Activated T-helper 1 cell treated with Interleukin-2 at 50 U/mL for 16 hours (primary cell): ENCODE results near the gene SH3GL3.

Source experiments
- DNase-seq: peaks from one replicate; pipeline ENCODE4 v3.0.0-alpha.2; 2020; ENCODE audit warnings: low read depth

The SH3GL3 gene

DNA sequence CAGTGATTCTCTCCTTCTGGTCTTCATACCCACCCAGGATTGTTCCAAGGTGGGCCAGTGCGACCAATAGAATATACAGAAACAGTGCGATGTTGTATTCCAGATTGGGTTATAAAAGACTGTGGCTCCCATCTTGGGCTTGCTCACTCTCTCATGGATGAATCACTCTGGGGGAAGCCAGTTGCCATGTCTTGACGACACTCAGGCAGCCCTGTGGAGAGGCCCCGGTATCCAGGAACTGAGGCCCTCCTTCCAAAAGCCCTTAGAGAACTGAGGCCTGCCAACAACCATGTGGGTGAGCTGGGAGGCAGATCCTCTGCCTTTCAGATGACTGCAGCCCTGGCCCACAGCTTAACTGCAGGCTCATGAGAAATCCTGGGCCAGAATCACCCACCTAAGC, 57.2 kb downstream of the SH3GL3 start:
- DNase-seq, result no peak

DNA sequence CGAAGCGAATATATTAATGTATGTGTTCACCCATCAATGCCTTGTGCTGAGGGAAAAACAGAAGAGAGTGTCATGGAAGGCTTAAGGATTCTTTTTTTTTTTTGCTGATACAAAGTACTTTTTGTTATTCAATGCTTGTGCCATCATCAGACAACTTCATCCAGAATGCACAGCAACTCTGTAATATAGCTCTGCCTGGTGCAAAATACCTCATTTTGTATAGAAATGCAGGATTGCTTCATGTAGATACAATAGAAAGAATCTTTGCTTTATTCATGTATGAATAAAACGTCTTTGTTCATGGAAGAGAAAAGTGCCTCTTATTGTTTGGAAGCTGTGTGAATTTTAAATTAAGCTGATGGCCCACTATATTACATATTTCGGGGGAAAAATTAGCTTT, 62.9 kb downstream of the SH3GL3 start:
- no peak for DNase-seq

DNA sequence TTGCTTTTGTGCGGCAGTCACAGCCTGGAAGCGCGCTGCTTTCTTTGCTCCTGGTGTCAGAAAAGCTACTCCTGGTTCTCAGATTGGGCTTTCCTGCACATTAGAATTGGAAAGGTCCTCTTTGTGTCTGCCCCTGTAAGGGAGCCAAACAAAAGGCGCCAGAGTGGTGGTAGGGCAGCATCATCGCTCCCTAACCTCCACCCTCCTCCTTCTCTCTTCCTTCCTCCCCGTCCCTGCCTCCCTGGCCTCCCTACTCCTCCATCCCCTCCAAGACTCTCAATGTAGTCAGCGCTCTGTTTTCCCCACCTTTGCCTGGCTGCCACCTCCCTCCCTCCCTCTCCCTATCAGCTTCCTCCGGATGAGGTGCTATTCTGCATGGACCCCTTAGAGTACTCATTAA, 65.3 kb downstream of the SH3GL3 start:
- DNase-seq, result no peak

DNA sequence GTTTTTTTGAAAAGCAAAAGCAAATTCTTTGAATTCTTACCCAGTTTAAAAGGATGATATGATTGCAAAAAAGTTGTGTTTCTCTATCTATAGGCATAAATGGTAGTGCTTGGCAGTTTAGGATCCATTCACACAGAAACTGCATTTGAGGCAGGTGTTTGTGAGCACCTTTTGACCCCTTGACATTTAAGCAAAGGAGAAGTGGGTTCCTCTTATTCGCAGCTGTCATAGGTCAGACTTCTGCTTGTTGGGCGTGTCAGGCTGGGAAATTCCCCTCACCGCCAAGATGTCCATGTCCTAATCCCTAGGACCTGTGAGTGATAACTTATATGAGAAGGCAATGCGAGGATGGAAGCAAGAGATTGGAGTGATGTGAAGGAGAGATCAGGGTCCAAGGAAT, 67.4 kb downstream of the SH3GL3 start:
- DNase-seq, result no peak

DNA sequence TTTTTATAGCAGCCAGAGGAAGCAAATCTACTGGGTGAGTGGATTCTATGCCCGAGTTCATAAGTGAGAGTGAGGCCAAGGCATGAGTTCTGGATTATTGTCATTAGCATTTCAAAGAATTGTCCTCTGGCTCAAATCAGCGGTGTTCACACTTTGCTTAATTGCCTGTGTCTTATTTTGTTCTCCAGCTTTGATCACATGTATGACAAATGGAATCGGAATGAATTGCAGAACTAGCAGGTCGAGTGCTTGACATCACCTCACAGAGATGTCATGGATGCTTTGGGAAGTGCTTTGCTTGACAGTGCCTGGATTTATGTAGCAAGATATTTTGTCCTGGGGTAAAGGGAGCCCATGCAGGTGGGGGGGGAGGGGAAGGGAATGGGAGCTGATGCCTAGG, 68.0 kb downstream of the SH3GL3 start:
- DNase-seq, result no peak

DNA sequence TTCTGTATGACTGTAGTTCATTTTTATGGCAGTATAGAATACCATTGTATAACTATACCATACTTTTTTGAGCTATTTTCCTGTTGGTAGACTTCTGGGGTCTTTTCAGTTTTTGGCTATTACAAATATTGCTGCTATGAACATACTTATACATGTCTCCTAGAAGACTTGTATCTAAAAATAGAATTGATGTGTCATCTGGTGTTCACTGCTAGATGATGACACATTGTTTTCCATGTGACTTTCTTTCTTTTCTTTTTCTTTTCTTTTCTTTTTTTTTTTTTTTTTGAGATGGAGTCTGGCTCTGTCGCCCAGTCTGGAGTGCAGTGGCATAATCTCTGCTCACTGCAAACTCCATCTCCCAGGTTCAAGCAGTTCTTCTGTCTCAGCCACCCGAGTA, 69.8 kb downstream of the SH3GL3 start:
- no peak for DNase-seq

DNA sequence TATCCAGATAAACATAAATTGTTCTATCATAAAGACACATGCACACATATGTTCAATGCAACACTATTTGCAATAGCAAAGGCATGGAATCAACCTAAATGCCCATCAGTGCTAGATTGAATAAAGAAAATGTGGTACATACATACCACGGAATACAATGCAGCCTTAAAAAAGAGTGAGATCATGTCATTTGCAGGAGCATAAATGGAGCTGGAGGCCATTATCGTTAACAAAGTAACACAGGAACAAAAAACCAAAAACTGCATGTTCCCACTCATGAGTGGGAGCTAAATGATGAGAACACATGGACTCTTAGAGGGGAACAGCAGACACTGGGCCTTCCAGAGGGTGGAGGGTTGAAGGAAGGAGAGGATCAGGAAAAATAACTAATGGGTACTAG, 79.2 kb downstream of the SH3GL3 start:
- no peak for DNase-seq

DNA sequence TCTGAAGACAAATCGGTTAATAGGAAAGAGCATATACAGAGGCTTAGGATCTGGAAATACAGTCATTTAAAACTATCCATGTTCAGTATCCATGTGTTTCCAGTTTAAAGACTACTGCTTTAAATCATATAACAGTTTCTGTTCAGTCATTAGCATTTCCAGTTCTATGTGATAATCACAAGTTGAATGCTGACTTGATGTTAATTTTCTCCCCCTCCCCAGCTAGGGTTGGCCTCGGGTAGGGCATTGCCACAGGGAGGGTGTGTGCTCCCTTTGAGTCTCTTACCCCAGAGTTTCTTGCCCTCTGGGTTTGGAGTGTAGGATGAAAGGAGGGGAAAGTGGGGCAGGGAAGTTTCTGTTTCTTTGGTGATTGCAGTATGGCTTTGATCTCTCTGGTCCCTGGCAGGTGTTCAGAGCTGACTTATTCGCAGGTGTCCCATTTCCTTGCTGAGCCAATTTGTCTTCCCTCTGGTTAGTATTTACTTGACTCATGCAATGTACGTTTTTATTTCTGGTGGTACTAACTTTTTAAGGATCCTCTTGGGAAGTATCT, 86.3 kb downstream of the SH3GL3 start:
- DNase-seq, result no peak

DNA sequence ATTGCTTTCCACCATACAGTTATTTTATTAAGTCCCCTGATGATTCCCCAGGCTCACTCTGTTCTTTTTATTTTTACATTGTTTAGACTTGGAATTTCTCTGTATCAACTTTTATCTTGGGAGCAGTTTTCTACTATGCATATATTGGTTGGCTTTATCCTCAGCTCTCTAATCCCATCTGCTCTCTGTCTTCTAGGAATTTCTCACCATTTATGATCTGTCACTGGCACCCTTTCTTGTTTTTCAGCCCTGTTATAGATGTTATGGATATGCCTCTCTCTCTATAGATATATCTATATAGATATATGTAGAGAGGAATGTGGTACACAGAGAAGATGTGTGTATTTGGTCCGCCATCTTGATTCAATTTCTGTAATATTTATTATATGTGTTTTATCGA, 90.5 kb downstream of the SH3GL3 start:
- no peak for DNase-seq

DNA sequence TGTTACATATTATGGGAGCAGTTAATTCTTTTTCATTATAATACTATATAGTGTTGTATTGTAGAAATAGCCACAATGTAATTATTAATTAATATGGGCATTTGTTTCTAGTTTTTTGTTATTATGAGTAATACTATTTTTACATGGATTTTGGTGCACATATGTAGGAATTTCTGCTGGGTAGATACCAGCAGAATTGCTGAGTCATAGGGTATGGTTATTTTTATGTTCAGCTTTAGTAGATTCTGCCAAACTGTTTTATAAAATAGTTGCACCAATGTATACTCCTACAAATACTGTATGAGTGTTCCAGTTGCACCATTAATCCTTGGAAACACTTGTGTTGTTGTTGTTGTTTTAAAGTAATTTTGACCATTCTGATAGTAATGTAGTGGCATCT, 91.5 kb downstream of the SH3GL3 start:
- no peak for DNase-seq

DNA sequence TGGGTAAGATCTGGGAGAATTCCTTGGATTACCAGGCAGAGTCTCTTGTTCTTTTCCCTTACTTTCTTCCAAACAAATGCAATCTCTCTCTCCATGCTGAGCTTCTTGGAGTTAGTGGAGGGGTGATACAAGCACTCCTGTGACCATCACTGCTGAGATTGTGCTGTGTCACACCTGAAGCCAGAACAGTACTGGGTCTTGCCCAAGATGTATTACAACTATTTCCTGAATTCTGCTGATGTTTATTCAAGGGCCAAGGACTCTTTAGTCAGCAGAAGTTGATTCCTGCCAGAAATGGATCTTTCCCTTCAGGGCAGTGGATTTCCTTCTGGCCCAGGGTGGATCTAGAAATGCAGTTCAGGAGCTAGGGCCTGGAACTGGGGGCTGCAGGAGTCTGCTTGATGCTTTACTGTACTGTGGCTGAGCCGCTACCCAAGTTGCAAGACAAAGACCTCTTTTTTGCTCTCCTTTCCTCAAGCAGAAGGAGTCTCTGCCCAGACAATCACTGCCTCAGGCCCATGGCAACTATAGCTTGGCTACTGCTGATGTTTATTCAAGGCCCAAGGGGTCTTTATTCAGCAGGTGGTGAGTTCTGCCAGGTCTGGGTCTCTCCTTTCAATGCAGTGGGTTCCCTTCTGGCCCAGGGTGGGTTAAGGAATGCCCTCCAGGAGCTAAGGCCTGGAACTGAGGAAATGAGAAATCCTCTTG, 98.8 kb downstream of the SH3GL3 start:
- no peak for DNase-seq

DNA sequence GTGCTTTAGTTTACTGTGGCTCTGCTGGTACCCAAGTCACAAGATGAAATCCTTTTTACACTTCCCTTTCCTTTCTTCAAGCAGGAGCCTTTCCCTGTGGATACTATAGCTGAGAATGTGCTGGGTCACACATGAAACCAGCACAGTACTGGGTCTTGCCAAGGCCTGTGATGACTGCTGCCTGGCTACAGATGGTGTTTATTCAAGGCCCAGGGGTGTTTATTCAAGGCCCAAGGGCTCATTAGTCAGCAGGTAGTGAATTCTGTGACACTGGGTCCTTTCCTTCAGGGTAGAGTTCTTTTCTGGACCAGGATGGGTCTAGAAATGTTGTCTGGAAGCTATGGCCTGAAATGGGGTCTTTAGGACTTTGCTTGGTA, 99.4 kb downstream of the SH3GL3 start:
- no peak for DNase-seq

DNA sequence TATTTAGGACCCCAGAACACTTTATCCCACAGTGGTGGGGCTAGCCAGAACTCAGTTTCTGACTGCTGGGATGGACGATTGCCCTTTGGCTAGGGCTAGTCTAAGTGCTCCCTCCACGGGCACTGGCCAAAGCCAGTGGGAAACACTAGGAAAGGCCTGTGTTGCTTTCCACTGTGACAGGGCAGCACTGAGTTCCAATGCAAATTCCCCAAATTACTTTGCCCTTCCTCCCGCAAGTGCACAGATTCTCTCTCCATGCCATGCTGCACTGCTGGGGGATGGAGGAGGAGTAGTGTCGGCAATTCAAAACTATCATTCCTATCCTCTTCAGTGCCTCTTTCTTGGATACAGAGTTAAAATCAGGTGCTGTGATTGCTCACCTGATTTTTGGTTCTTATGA, 100.0 kb downstream of the SH3GL3 start:
- no peak for DNase-seq

DNA sequence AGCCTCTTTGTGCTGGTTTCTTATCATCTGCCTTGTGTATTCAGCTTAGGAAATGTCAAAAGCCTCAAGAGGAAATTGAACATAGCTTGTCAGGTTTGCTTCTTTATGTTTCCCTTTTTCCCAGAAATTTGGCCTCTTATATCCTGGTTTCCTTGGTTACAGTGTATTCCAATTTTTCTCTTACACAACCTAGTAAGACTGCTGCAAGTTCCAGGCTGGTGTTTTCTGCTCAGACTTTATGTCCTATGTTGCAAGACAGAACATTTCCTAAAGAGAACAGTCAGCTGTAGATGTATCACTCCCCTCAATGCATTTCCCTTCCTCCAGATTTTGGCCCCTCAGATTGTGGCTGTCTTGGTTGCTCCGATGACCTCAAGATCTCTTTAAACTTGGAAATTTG, 102.5 kb downstream of the SH3GL3 start:
- DNase-seq, result no peak

DNA sequence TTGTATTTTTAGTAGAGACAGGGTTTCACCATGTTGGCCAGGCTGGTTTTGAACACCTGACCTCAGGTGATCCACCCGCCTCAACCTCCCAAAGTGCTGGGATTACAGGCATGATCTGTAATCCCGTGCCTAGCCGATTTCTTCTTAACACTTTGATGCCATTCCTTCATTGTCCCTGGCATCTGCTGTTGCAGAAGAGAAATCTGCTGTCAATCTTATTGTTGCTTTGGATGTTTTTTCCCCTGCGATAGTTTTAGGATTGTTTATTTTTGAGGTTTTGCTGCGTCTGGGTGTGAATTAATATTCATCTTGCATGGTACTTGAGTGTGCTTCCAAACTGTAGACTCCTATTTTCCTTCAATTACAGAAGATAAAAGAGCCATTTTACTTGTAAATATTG, 107.4 kb downstream of the SH3GL3 start:
- no peak for DNase-seq

DNA sequence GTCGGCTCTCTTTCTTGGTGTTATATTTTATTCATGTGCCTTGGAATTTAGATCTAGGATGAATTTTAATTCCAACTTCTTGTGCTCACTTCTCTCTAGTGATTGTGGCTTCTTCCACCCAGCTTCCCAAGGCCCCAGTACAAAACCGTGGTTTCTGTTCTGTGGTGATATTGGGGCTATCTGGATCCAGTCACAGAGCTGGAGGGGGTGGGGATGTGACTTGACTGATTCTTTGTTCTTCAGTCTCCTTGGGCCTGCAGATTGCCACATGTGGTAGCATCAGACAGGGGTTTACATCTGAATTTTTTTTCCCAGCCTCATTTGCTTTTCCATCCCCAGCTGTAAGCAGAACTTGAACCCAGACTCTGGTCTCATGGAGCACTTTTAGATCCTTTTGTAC, 108.2 kb downstream of the SH3GL3 start:
- DNase-seq, result no peak

DNA sequence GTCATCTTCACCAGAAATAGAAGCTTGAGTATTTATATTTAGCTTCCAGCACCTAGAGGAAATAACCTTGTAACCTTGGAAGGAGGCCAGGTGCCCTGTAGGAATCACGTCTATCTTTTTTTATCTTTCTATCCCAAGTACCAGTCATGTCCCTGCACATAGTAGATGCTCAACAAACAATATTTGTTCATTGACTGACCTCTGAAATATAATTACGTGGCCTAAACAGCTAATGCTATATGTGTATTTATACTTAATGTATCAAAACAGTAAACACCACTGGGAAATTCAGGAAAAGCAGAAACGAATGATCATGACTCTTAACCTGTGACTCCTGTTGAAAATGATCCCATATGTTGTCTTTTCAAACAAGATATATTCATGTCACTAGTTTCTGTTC, 108.9 kb downstream of the SH3GL3 start:
- no peak for DNase-seq

DNA sequence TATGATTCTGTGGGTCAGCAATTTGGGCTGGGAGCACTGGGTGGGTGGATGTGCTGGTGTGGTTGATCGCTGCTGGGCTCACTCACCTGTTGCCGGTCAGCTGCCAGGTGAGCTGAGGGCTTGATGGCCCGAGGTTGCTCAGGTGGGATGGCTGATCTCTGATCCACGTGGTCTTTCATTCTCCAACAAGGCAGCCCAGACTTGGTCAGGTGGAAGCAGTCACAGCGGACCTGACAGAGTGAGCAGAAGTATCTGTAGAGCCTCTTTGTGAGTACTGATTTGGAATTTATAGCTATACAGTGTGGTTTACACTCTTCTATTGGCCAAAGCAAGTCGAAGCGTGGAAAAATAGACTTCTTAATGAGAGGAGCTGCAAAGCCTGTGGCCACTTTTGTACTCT, 109.6 kb downstream of the SH3GL3 start:
- DNase-seq, result no peak

DNA sequence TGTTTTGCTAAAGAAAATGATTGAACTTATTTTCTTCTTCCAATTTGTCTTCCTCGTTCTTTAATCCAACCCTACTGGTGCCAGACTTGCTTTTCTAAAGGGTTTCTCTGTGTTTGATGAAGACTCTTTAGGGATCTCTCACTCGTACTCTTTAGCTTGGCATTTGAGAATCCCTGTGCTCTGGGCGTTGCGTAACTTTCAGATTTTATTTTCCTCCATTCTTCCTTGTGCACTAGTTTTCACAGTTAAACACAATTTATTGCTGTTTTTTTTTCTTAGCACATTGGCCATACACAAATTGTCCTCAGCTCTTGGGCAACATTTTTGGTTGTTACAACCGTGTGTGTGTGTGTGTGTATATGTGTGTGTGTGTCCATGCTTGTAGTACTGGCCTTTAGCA, 111.0 kb downstream of the SH3GL3 start:
- no peak for DNase-seq

DNA sequence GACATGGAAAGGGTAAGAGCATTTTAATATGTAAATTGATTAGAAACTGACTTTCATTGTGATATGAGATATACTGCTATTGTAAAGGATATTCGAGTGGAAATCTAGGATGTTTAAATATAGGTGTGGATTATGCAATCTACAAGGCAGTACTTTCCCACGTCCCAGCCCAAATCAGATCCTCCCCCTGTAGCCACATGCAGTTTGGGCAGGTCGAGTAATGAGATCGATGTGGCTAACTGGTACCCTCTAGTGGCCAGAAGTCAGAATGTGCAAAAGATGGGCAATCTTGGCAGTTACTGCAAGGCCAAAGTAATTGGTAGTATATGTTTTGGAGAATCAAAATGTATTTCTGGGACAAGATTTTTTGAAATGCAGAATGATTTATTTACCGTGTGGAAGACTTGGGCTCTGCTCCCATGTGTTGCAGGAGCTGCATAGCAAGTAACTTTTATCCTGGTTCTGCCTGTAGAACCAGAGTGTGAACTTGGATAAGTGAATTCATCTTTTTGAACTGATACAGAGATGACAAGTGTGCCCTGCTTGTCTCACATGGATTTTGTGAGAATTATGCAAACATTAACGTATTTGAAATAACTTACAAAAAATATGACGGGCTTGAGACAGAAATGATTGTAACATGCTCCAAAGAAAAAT, 112.3 kb downstream of the SH3GL3 start:
- no peak for DNase-seq

DNA sequence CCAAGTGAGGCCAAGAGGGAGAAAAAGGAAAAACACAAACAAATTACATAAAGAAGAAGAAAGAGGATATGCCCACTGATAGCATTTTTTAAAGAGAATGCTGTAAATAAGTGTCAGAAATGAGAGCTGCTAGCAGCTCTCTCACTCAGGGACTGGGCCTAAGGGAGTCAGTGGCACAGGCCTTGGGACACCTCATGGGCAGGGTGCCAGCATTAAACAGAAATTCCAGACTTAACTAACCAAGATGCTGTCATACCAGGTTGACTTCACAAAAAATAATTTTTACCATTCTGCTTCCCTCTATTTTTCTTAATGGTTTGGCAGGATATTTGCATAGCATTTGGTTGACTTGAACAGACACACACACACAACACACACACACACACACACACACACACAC, 114.5 kb downstream of the SH3GL3 start:
- DNase-seq, result no peak

DNA sequence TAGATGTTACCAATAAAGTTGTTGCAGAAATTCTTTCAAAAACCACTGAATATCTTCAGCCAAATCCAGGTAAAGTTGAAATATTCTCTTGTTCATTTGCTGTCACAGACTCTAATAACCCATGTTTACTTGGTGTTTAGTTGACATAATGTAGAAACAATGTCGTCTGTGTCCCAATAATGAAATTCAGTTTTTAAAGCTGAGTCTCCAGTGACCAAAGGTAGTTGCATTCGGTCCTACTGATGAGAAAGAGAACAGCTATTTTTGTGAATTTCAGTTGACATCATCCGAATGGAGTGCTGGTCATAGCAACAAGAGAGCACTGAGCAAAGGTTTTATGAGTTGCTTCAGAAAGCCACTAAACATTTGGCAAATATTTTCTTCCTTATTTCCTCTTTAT, 118.0 kb downstream of the SH3GL3 start:
- DNase-seq, result no peak

DNA sequence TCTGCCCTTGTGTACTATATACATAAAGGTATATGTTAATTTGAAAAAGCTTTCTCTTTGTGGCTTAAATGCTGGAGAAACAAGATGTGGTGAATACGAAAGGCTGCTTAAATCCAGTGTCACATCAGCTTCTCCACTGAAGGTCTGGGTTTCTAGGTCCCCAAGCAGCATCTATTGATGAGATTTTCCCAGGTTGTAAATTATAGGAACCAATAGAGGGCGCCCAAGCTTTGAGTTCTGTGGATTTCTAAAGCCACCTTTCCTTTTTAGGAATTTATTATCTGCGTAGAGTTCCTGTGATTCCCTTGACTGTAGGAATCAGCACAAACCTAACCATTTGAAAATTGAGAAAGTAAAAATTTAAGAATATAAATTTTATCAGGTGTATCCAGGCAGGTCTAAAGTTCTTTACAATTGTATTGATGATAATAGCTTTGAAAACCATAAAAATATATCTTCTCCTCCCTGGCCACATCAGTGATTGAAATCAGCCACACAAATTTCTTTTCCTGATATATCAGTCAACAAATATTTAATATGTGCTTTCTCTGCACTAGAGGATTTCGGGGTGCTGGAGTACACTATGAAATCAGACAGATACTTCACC, 118.5 kb downstream of the SH3GL3 start:
- DNase-seq, result no peak

DNA sequence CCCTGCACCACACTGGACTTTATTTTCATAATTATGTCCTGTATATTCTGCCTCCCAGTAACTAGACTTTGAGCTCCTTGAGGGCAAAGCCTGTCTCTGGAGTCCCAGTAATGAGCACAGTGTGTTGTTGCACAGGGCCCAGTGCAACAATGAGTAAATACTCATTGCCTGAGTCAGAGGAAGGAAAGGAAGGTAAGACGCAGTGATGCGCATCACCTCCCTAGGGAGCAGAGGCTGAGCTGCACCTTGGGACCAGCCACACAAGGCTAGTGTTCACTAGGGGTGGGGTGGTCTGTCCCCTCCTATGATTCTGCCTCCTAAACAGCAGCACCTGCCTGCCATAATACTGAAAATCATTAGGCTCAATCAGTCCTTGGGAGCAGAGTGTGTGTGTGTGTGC, 120.2 kb downstream of the SH3GL3 start:
- no peak for DNase-seq
